ENCODE results near the gene PPY.

DNA sequence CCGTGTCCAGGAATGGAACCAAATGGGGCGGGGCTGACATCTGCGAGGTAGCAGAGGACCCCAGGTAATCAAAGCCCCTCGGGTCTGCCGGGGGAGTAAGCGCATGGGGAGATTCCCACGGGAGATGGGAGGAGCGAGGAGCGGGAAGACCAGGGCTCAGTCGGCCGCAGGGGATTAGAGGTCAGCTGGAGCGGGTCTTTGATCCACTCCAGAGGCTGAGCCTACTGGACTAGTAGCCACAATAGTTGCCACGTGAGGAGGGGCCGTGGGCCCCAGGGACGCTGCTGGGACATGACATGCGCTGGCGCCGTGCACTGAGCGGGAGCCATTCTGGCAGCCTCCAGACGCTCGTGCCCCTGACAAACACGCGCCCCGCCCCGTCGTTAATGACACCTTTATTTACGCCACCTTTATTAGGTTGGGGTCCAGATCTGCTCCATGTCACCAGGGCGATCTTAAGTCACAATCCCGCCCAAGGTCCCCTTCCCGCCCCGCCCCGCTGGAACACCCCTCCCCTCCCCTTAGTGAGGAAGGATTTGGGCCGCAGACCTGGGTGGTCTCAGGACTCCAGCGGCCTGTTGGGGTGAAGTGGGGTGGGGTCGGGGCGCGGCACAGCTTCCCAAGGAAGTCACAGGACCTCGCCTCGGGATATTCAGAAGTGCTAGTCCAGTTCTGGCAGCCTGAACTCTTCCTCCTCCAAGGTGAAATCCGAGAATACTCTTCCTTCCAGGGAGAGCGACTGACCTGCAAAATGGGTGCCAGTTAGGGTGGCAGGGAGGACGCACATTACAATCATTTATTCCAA, 15.0 kb downstream of the PPY start:
- TF ChIP-seq, protein P1, sequence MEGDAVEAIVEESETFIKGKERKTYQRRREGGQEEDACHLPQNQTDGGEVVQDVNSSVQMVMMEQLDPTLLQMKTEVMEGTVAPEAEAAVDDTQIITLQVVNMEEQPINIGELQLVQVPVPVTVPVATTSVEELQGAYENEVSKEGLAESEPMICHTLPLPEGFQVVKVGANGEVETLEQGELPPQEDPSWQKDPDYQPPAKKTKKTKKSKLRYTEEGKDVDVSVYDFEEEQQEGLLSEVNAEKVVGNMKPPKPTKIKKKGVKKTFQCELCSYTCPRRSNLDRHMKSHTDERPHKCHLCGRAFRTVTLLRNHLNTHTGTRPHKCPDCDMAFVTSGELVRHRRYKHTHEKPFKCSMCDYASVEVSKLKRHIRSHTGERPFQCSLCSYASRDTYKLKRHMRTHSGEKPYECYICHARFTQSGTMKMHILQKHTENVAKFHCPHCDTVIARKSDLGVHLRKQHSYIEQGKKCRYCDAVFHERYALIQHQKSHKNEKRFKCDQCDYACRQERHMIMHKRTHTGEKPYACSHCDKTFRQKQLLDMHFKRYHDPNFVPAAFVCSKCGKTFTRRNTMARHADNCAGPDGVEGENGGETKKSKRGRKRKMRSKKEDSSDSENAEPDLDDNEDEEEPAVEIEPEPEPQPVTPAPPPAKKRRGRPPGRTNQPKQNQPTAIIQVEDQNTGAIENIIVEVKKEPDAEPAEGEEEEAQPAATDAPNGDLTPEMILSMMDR (IDR thresholded peaks at IDR 0.05 in 8 of 11, conservative IDR thresholded peaks at IDR 0.05 in 3 of 11): no peak
- no peak for TF ChIP-seq POLR2A (IDR thresholded peaks at IDR 0.05)
- TF ChIP-seq POLR2AphosphoS5 (IDR thresholded peaks at IDR 0.05): no peak
